ENCODE results near the gene ZNG1F.
"Not testable (repeated sequence)": the region's sequence is repeated elsewhere in the genome, so short reads cannot be mapped to it uniquely, and the experiment has no call there.

DNA sequence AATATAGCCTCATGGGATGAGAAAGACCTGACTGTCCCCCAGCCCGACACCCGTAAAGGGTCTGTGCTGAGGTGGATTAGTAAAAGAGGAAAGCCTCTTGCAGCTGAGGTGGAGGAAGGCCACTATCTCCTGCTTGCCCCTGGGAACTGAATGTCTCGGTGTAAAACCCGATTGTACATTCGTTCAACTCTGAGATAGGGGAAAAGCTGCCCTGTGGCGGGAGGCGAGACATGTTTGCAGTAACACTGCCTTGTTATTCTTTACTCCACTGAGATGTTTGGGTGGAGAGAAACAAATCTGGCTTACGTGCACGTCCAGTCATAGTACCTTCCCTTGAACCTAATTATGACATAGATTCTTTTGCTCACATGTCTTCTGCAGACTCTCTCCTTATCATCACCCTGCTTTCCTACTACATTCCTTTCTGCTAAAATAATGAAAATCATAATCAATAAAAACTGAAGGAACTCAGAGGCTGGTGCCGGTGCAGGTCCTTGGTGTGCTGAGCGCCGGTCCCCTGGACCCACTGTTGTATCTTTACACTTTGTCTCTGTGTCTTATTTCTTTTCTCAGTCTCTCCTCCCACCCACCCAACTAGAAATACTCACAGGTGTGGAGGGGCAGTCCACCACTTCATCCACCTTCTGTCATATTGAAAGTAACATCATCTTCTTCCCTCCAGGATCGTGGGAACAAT lies 83.4 kb downstream of the ZNG1F start:
- not testable (repeated sequence) for TF ChIP-seq EZH2 (IDR thresholded peaks at IDR 0.05; ENCODE audit: borderline replicate concordance, insufficient read depth, low read depth, low read length, poor library complexity, severe bottlenecking)
- TF ChIP-seq, protein P1, sequence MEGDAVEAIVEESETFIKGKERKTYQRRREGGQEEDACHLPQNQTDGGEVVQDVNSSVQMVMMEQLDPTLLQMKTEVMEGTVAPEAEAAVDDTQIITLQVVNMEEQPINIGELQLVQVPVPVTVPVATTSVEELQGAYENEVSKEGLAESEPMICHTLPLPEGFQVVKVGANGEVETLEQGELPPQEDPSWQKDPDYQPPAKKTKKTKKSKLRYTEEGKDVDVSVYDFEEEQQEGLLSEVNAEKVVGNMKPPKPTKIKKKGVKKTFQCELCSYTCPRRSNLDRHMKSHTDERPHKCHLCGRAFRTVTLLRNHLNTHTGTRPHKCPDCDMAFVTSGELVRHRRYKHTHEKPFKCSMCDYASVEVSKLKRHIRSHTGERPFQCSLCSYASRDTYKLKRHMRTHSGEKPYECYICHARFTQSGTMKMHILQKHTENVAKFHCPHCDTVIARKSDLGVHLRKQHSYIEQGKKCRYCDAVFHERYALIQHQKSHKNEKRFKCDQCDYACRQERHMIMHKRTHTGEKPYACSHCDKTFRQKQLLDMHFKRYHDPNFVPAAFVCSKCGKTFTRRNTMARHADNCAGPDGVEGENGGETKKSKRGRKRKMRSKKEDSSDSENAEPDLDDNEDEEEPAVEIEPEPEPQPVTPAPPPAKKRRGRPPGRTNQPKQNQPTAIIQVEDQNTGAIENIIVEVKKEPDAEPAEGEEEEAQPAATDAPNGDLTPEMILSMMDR (IDR thresholded peaks at IDR 0.05), result not testable (repeated sequence)

All from B cell (primary cell).